HepG2 (cell line): ENCODE measurements around the gene MRPL28. TPM values are rescaled to one million over a fixed set of nuclear protein-coding genes. Genes with fewer than 3 reads are reported as not detected.

Experiments used
- ATRX ChIP-seq: sonication (generic); formaldehyde crosslinking; IDR thresholded peaks from 2 replicates; pipeline ENCODE4 v1.4.0; 2020; ENCODE audit warnings: missing genetic modification reagents, borderline replicate concordance
- HNRNPUL1 ChIP-seq: fragments of 200-400 bp; formaldehyde crosslinking; IDR thresholded peaks from 2 replicates; pipeline ENCODE4 v1.6.1; 2017; ENCODE audit warnings: low read depth, mild to moderate bottlenecking, low read length, moderate library complexity
- MED1 ChIP-seq: sonication (generic); formaldehyde crosslinking; IDR thresholded peaks from 2 replicates; pipeline ENCODE4 v1.4.0; 2020; ENCODE audit warnings: missing genetic modification reagents
- TSC22D2 ChIP-seq: sonication (generic); formaldehyde crosslinking; IDR thresholded peaks from 2 replicates; pipeline ENCODE4 v1.5.1; 2020; ENCODE audit warnings: missing genetic modification reagents, mild to moderate bottlenecking, borderline replicate concordance
- ZBTB38 ChIP-seq: sonication (generic); formaldehyde crosslinking; IDR thresholded peaks from 2 replicates; pipeline ENCODE4 v1.5.1; 2020; ENCODE audit warnings: mild to moderate bottlenecking, missing genetic modification reagents
- ZKSCAN8 ChIP-seq: IDR thresholded peaks from 2 replicates; pipeline ENCODE4 v1.6.1; 2016; ENCODE audit warnings: borderline replicate concordance, missing genetic modification reagents, missing compliant biosample characterization
- ZNF329 ChIP-seq: sonication (generic); formaldehyde crosslinking; IDR thresholded peaks from 2 replicates; pipeline ENCODE4 v1.9.0; 2021; ENCODE audit warnings: low read depth, mild to moderate bottlenecking, missing genetic modification reagents
- ZNF335 ChIP-seq: sonication (generic); formaldehyde crosslinking; IDR thresholded peaks from 2 replicates; pipeline ENCODE4 v1.4.0; 2020; ENCODE audit warnings: missing genetic modification reagents
- polyA plus RNA-seq, 8 experiments: library from polyadenylated mRNA; depleted of rRNA in 3 of 8; stranded (reverse) in 7 of 8; unstranded in 1 of 8; fragments of >200 nt; fragmentation: Illumina TruSeq in 4 of 8; extraction: Trizol in 4 of 8; gene quantifications; 2 replicates each; pipeline versions ENCODE4 v1.2.1 to v1.2.3, GENCODE V29; 2011 to 2016; ENCODE audit warnings: low read depth in 4 of 8, missing spikeins in 1 of 8, mixed read lengths in 1 of 8; ENCODE audit not compliant: insufficient read depth in 1 of 8
- total RNA-seq, 5 experiments: library from RNA; depleted of rRNA; stranded (reverse); fragments of >200 nt; fragmentation: Illumina TruSeq; extraction: Trizol; gene quantifications; 2 replicates each; pipeline ENCODE4 v1.2.3, GENCODE V29; 2016; ENCODE audit warnings: low read depth in 1 of 5
- TF ChIP-seq, protein P1 (sequence below): sonication (generic); formaldehyde crosslinking; IDR thresholded peaks from 2 replicates; pipeline ENCODE4 v1.4.0; 2020; ENCODE audit warnings: missing genetic modification reagents
- TF ChIP-seq, protein P2 (sequence below): sonication (generic); formaldehyde crosslinking; IDR thresholded peaks from 2 replicates; pipeline ENCODE4 v1.4.0; 2020; ENCODE audit warnings: missing genetic modification reagents, borderline replicate concordance
- TF ChIP-seq, protein P3 (sequence below): IDR thresholded peaks from 2 replicates; pipeline ENCODE4 v1.6.1; 2018; ENCODE audit warnings: missing genetic modification reagents, mild to moderate bottlenecking, missing compliant biosample characterization
- TF ChIP-seq, protein P4 (sequence below): sonication (generic); formaldehyde crosslinking; conservative IDR thresholded peaks from 2 replicates; pipeline ENCODE4 v1.4.0; 2020; ENCODE audit warnings: missing genetic modification reagents

Gene MRPL28
- total and polyA plus RNA-seq, 2 of the 13 experiments (the other 11 are each of a cell fraction or from before 2014, with no cell fraction given): 114 to 135 TPM

DNA sequence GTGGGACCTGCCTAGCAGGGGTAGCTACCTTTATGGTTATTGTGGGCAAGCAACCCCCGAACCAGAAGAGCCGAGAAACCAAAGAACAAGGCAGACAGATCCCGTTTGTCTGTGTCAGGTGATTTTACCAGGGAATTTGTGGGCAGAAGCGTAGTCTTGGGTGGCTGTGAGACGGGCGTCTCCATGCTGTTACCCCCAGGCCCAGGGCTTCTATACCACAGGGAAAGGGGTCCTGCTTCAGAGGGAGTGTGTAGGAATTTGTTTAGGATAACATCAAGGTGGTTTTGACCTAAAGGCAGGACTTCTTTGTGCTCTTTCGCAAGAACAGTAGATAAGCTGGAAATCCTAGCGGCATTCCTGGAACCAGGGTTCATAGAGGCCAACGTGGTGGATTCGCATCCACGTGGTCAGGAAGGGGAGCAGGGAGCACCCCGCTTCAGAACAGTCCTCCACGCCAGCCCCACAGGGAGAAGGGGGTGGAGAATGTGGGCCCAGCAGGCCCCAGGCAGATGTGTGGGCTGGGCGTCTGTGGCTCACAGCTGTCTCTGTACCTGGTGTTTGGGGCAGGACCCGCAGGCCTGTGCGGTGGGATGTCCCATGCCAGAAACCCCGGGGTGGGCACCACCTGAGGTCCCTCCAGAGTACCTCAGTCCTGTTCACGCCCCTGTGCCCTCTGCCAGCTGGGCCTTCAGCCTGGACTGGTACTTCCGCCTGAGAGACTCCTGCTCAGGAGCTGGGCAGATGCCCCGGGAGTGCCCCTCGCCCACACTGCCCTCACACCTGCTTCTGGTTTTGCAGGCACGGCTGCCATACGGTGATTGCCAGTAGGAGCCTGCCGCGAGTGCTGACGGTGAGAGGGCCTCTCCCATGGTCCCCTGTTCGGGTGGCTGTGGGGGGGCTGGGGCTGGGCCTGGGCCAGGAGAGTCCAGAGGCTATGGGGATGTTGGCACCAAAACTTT, 35.5 kb upstream of the MRPL28 start (continued):
- TF ChIP-seq, protein P1, sequence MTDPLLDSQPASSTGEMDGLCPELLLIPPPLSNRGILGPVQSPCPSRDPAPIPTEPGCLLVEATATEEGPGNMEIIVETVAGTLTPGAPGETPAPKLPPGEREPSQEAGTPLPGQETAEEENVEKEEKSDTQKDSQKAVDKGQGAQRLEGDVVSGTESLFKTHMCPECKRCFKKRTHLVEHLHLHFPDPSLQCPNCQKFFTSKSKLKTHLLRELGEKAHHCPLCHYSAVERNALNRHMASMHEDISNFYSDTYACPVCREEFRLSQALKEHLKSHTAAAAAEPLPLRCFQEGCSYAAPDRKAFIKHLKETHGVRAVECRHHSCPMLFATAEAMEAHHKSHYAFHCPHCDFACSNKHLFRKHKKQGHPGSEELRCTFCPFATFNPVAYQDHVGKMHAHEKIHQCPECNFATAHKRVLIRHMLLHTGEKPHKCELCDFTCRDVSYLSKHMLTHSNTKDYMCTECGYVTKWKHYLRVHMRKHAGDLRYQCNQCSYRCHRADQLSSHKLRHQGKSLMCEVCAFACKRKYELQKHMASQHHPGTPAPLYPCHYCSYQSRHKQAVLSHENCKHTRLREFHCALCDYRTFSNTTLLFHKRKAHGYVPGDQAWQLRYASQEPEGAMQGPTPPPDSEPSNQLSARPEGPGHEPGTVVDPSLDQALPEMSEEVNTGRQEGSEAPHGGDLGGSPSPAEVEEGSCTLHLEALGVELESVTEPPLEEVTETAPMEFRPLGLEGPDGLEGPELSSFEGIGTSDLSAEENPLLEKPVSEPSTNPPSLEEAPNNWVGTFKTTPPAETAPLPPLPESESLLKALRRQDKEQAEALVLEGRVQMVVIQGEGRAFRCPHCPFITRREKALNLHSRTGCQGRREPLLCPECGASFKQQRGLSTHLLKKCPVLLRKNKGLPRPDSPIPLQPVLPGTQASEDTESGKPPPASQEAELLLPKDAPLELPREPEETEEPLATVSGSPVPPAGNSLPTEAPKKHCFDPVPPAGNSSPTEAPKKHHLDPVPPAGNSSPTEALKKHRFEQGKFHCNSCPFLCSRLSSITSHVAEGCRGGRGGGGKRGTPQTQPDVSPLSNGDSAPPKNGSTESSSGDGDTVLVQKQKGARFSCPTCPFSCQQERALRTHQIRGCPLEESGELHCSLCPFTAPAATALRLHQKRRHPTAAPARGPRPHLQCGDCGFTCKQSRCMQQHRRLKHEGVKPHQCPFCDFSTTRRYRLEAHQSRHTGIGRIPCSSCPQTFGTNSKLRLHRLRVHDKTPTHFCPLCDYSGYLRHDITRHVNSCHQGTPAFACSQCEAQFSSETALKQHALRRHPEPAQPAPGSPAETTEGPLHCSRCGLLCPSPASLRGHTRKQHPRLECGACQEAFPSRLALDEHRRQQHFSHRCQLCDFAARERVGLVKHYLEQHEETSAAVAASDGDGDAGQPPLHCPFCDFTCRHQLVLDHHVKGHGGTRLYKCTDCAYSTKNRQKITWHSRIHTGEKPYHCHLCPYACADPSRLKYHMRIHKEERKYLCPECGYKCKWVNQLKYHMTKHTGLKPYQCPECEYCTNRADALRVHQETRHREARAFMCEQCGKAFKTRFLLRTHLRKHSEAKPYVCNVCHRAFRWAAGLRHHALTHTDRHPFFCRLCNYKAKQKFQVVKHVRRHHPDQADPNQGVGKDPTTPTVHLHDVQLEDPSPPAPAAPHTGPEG (CRISPR knock-in tag): no peak; the same call in 1 of the 2 replicates
- TF ChIP-seq, protein P2, sequence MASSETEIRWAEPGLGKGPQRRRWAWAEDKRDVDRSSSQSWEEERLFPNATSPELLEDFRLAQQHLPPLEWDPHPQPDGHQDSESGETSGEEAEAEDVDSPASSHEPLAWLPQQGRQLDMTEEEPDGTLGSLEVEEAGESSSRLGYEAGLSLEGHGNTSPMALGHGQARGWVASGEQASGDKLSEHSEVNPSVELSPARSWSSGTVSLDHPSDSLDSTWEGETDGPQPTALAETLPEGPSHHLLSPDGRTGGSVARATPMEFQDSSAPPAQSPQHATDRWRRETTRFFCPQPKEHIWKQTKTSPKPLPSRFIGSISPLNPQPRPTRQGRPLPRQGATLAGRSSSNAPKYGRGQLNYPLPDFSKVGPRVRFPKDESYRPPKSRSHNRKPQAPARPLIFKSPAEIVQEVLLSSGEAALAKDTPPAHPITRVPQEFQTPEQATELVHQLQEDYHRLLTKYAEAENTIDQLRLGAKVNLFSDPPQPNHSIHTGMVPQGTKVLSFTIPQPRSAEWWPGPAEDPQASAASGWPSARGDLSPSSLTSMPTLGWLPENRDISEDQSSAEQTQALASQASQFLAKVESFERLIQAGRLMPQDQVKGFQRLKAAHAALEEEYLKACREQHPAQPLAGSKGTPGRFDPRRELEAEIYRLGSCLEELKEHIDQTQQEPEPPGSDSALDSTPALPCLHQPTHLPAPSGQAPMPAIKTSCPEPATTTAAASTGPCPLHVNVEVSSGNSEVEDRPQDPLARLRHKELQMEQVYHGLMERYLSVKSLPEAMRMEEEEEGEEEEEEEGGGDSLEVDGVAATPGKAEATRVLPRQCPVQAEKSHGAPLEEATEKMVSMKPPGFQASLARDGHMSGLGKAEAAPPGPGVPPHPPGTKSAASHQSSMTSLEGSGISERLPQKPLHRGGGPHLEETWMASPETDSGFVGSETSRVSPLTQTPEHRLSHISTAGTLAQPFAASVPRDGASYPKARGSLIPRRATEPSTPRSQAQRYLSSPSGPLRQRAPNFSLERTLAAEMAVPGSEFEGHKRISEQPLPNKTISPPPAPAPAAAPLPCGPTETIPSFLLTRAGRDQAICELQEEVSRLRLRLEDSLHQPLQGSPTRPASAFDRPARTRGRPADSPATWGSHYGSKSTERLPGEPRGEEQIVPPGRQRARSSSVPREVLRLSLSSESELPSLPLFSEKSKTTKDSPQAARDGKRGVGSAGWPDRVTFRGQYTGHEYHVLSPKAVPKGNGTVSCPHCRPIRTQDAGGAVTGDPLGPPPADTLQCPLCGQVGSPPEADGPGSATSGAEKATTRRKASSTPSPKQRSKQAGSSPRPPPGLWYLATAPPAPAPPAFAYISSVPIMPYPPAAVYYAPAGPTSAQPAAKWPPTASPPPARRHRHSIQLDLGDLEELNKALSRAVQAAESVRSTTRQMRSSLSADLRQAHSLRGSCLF (CRISPR knock-in tag): no peak
- no peak for TF ChIP-seq ZNF329
- TF ChIP-seq MED1: peak; percentile 93
- TF ChIP-seq, protein P3, sequence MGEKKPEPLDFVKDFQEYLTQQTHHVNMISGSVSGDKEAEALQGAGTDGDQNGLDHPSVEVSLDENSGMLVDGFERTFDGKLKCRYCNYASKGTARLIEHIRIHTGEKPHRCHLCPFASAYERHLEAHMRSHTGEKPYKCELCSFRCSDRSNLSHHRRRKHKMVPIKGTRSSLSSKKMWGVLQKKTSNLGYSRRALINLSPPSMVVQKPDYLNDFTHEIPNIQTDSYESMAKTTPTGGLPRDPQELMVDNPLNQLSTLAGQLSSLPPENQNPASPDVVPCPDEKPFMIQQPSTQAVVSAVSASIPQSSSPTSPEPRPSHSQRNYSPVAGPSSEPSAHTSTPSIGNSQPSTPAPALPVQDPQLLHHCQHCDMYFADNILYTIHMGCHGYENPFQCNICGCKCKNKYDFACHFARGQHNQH (CRISPR knock-in tag): peak; percentile 94
- no peak for TF ChIP-seq ZNF335 (CRISPR knock-in tag)
- TF ChIP-seq TSC22D2 (CRISPR knock-in tag): no peak
- peak; percentile 92 for TF ChIP-seq ZKSCAN8 (CRISPR knock-in tag)
- TF ChIP-seq ZBTB38 (CRISPR knock-in tag): peak; percentile 15; the same call in 1 of the 2 replicates
- TF ChIP-seq, protein P4, sequence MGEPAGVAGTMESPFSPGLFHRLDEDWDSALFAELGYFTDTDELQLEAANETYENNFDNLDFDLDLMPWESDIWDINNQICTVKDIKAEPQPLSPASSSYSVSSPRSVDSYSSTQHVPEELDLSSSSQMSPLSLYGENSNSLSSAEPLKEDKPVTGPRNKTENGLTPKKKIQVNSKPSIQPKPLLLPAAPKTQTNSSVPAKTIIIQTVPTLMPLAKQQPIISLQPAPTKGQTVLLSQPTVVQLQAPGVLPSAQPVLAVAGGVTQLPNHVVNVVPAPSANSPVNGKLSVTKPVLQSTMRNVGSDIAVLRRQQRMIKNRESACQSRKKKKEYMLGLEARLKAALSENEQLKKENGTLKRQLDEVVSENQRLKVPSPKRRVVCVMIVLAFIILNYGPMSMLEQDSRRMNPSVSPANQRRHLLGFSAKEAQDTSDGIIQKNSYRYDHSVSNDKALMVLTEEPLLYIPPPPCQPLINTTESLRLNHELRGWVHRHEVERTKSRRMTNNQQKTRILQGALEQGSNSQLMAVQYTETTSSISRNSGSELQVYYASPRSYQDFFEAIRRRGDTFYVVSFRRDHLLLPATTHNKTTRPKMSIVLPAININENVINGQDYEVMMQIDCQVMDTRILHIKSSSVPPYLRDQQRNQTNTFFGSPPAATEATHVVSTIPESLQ (CRISPR knock-in tag): no peak
- TF ChIP-seq ATRX (CRISPR knock-in tag): no peak
- no peak for TF ChIP-seq HNRNPUL1
